ENCODE results near the gene KRTAP20-2. TPM values are rescaled to one million over a fixed set of nuclear protein-coding genes. Genes with fewer than 3 reads are reported as not detected.

KRTAP20-2 gene
- total RNA-seq, 4 donors from 2014 or later, result not detected

GRCh38 chr21:30605968-30606367 lies 29.0 kb upstream of the KRTAP20-2 start:
- Histone ChIP-seq H3K27ac (no peak overlapping the region), H3K27me3 (no peaks in the 10 kb centered on the region), H3K4me3 (no peak overlapping the region), H3K4me1 (no peaks in the 10 kb centered on the region), H3K9me3 (no peaks in the 10 kb centered on the region), H3K36me3 (no peaks in the 10 kb centered on the region)
- TF ChIP-seq POLR2A (IDR thresholded peaks at IDR 0.05) (no peak), CTCF (IDR thresholded peaks at IDR 0.05) (no peak)
- no peak for DNase-seq

DNA sequence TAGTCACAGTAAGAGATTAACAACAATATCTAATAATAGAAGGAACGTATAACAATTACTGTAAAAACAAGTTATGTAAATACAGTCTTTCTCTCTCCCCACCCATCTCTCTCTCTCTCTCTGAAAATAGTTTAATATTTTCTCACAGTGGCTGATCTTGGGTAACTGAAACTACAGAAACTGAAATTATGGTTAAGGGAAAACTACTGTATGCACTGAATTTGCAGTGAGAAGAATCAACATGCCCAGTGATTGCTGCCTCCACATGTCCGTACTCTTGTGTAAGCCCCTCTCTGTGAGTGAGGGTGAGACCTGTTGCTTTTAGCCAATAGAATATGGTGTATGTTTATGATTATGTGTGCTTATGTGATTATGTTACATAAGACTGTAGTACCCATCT lies 22.9 kb upstream of the KRTAP20-2 start:
- no peaks in the 10 kb centered on the region for H3K9me3 ChIP-seq

DNA sequence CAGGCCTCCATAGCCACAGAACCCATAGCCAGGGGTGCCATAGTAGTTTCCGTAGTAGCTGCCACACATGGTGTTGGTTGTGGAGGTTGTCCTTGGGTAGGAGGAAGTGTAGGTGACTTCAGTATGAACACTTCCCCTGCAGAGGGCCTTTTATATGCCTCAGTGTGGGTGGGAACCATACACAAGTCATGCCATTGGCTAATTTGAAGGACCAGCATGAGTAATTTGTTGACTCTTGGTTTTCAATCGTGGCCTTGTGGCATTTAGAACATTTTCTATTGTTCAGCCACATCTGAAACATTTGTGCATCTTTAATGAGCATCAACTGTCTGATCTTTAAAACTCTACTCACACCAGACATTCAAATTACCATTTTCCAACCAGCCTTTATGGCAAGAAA lies 21.2 kb upstream of the KRTAP20-2 start, which contains the start of gene KRTAP6-1:
TSS of gene KRTAP6-1 (minus strand) at position 95 of the 400 bp plus-strand sequence. CDS start at position 69, 26 bp downstream.
- Histone ChIP-seq H3K36me3 (no peaks in the 10 kb centered on the region), H3K27me3 (no peaks in the 10 kb centered on the region), H3K4me3 (no peak within 1 kb of the TSS), H3K9me3 (no peaks in the 10 kb centered on the region), H3K4me1 (no peaks in the 10 kb centered on the region), H3K27ac (no peak within 1 kb of the TSS)
- DNase-seq, result no peak
- TF ChIP-seq CTCF (IDR thresholded peaks at IDR 0.05), result no peak
- TF ChIP-seq POLR2A (IDR thresholded peaks at IDR 0.05), result no peak

More for the DNA sequence above, 22.9 kb upstream of the KRTAP20-2 start:
- TF ChIP-seq CTCF (IDR thresholded peaks at IDR 0.05), result no peak
- TF ChIP-seq POLR2A (IDR thresholded peaks at IDR 0.05), result no peak
- no peak for DNase-seq
- no peaks in the 10 kb centered on the region for H3K27me3 ChIP-seq
- H3K4me3 ChIP-seq, result no peak overlapping the region
- H3K4me1 ChIP-seq, result no peaks in the 10 kb centered on the region
- H3K36me3 ChIP-seq, result no peaks in the 10 kb centered on the region
- no peak overlapping the region for H3K27ac ChIP-seq

GRCh38 chr21:30615199-30615598 lies 19.8 kb upstream of the KRTAP20-2 start:
- H3K36me3 ChIP-seq, result no peaks in the 10 kb centered on the region
- DNase-seq, result no peak
- no peak overlapping the region for H3K27ac ChIP-seq
- no peaks in the 10 kb centered on the region for H3K27me3 ChIP-seq
- H3K4me1 ChIP-seq, result no peaks in the 10 kb centered on the region
- no peaks in the 10 kb centered on the region for H3K9me3 ChIP-seq
- no peak overlapping the region for H3K4me3 ChIP-seq
- TF ChIP-seq POLR2A (IDR thresholded peaks at IDR 0.05) (no peak), CTCF (IDR thresholded peaks at IDR 0.05) (no peak)

DNA sequence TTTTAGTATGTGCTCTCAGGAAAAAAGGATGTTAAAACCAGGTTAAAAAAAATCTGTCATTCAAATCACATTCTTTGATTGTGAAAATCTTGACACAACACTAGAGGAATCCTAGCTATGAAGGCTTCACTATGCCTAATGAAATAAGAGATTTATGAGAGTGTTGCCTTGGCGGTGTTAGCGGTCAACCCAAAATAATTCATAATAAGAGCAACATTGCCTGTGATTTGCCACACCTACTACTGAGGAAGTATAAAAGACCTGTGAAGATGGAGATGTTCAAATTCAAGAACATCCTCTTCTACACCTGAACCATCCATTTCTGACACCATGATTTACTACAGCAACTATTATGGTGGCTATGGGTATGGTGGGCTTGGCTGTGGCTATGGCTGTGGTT lies 18.9 kb upstream of the KRTAP20-2 start, which contains the start of gene KRTAP20-1:
TSS of gene KRTAP20-1 (plus strand) at position 301 of the 400 bp plus-strand sequence. CDS start at position 331, 30 bp downstream.
- Histone ChIP-seq H3K4me3 (no peak within 1 kb of the TSS), H3K27ac (no peak within 1 kb of the TSS), H3K36me3 (no peaks in the 10 kb centered on the region), H3K4me1 (no peaks in the 10 kb centered on the region), H3K27me3 (no peaks in the 10 kb centered on the region), H3K9me3 (no peaks in the 10 kb centered on the region)
- DNase-seq, result no peak
- TF ChIP-seq CTCF (IDR thresholded peaks at IDR 0.05) (no peak), POLR2A (IDR thresholded peaks at IDR 0.05) (no peak)

GRCh38 chr21:30620080-30620479 lies 14.9 kb upstream of the KRTAP20-2 start:
- peaks cover 0 to 2% (median 0%) of the 10 kb centered on the region in 4 donors for H3K9me3 ChIP-seq

More at GRCh38 chr21:30620080-30620479, 14.9 kb upstream of the KRTAP20-2 start:
- no peaks in the 10 kb centered on the region for H3K36me3 ChIP-seq
- H3K27ac ChIP-seq, result no peak overlapping the region
- H3K4me1 ChIP-seq, result no peaks in the 10 kb centered on the region
- no peak overlapping the region for H3K4me3 ChIP-seq
- DNase-seq, result no peak
- no peaks in the 10 kb centered on the region for H3K27me3 ChIP-seq
- TF ChIP-seq CTCF (IDR thresholded peaks at IDR 0.05), result no peak
- no peak for TF ChIP-seq POLR2A (IDR thresholded peaks at IDR 0.05)
